Endothelial cell (in vitro differentiated cells): Measurements from ENCODE around the gene LEP. TPM values are rescaled to one million over a fixed set of nuclear protein-coding genes. Genes with fewer than 3 reads are reported as not detected.
"Not testable (repeated sequence)": the region's sequence is repeated elsewhere in the genome, so short reads cannot be mapped to it uniquely, and the experiment has no call there.

Experiments
- DNase-seq: peaks from one replicate; pipeline ENCODE4 v3.0.0; 2021; ENCODE audit warnings: low spot score
- H3K27ac Mint-ChIP-seq: one replicate; pipeline ENCODE4 v1.8.0; 2021; ENCODE audit warnings: mixed read lengths, inconsistent platforms; ENCODE audit not compliant: unreplicated experiment
- H3K27me3 Mint-ChIP-seq: one replicate; pipeline ENCODE4 v1.8.0; 2021; ENCODE audit warnings: mild to moderate bottlenecking, moderate library complexity, mixed read lengths, inconsistent platforms; ENCODE audit not compliant: unreplicated experiment
- H3K36me3 Mint-ChIP-seq: one replicate; pipeline ENCODE4 v1.8.0; 2021; ENCODE audit warnings: mild to moderate bottlenecking, low read depth, mixed read lengths, inconsistent platforms; ENCODE audit not compliant: unreplicated experiment
- H3K4me1 Mint-ChIP-seq: one replicate; pipeline ENCODE4 v1.8.0; 2021; ENCODE audit warnings: mild to moderate bottlenecking, mixed read lengths, inconsistent platforms; ENCODE audit not compliant: unreplicated experiment
- H3K4me3 Mint-ChIP-seq: one replicate; pipeline ENCODE4 v1.8.0; 2021; ENCODE audit warnings: mild to moderate bottlenecking, mixed read lengths, inconsistent platforms; ENCODE audit not compliant: unreplicated experiment
- H3K9me3 Mint-ChIP-seq: one replicate; pipeline ENCODE4 v1.8.0; 2021; ENCODE audit warnings: mixed read lengths, inconsistent platforms; ENCODE audit not compliant: unreplicated experiment
- CTCF ChIP-seq: fragments of 200-600 bp; sonication (generic); IDR thresholded peaks from one replicate; pipeline ENCODE4 v1.5.0; 2021; ENCODE audit warnings: antibody characterized with exemption; ENCODE audit not compliant: unreplicated experiment
- total RNA-seq: library from RNA; stranded (reverse); fragmentation: NEBNext Ultra II Directional; extraction: Animal tissue kit (Norgen Biotek cat#: 25700); gene quantifications from one replicate; pipeline ENCODE4 v1.2.1, GENCODE V29; 2021; ENCODE audit not compliant: unreplicated experiment

Gene LEP
- total RNA-seq, 1 donor from 2014 or later: not detected

GRCh38 chr7:128274884-128275603 is 34.0 kb downstream of the LEP start:
- H3K27me3 Mint-ChIP-seq: peaks cover 8% of the 10 kb centered on the region
- no peak overlapping the region for H3K4me3 Mint-ChIP-seq
- H3K27ac Mint-ChIP-seq: no peak overlapping the region
- H3K36me3 Mint-ChIP-seq: peaks cover 17% of the 10 kb centered on the region
- DNase-seq: no peak
- H3K4me1 Mint-ChIP-seq: no peaks in the 10 kb centered on the region
- H3K9me3 Mint-ChIP-seq: peaks cover 10% of the 10 kb centered on the region
- no peak for TF ChIP-seq CTCF

GRCh38 chr7:128275681-128276080 is 34.6 kb downstream of the LEP start:
- H3K27ac Mint-ChIP-seq: no peak overlapping the region
- no peak for TF ChIP-seq CTCF
- DNase-seq: no peak
- peaks cover 8% of the 10 kb centered on the region for H3K27me3 Mint-ChIP-seq
- peaks cover 19% of the 10 kb centered on the region for H3K36me3 Mint-ChIP-seq
- no peak overlapping the region for H3K4me3 Mint-ChIP-seq
- H3K4me1 Mint-ChIP-seq: no peaks in the 10 kb centered on the region
- peaks cover 11% of the 10 kb centered on the region for H3K9me3 Mint-ChIP-seq

- TF ChIP-seq CTCF: no peak
- peaks cover 11% of the 10 kb centered on the region for H3K9me3 Mint-ChIP-seq
- H3K27me3 Mint-ChIP-seq: peaks cover 4% of the 10 kb centered on the region
- no peak overlapping the region for H3K27ac Mint-ChIP-seq
- H3K4me3 Mint-ChIP-seq: no peak overlapping the region
- DNase-seq: no peak
- H3K4me1 Mint-ChIP-seq: no peaks in the 10 kb centered on the region
- peaks cover 31% of the 10 kb centered on the region for H3K36me3 Mint-ChIP-seq
These were observed 37.3 kb downstream of the LEP start for GRCh38 chr7:128278366-128278765.

- no peak overlapping the region for H3K27ac Mint-ChIP-seq
- DNase-seq: no peak
- peaks cover 11% of the 10 kb centered on the region for H3K9me3 Mint-ChIP-seq
- H3K4me3 Mint-ChIP-seq: no peak overlapping the region
- peaks cover 3% of the 10 kb centered on the region for H3K27me3 Mint-ChIP-seq
- no peak for TF ChIP-seq CTCF
- H3K4me1 Mint-ChIP-seq: no peaks in the 10 kb centered on the region
- H3K36me3 Mint-ChIP-seq: peaks cover 31% of the 10 kb centered on the region
These were observed 38.1 kb downstream of the LEP start for GRCh38 chr7:128279124-128279713.

GRCh38 chr7:128280451-128280850 is 39.4 kb downstream of the LEP start:
- not testable (repeated sequence) for H3K27me3 Mint-ChIP-seq, H3K4me3 Mint-ChIP-seq, H3K27ac Mint-ChIP-seq, H3K4me1 Mint-ChIP-seq, DNase-seq
- Mint-ChIP-seq H3K36me3 (peaks cover 26% of the 10 kb centered on the region), H3K9me3 (peaks cover 11% of the 10 kb centered on the region)
